CD14-positive monocyte (primary cell): ENCODE measurements around the gene PRTFDC1. TPM values are rescaled to one million over a fixed set of nuclear protein-coding genes. Genes with fewer than 3 reads are reported as not detected.

Experiments
- DNase-seq, 3 donors: peaks; one replicate each; pipeline ENCODE4 v3.0.0-alpha.2; 2011 to 2022
- H2AFZ ChIP-seq: 2 replicates; pipeline ENCODE4 v1.6.0; 2012; ENCODE audit warnings: mild to moderate bottlenecking, low read depth, low read length, inconsistent platforms; ENCODE audit not compliant: insufficient read depth, poor library complexity, severe bottlenecking
- H3K27ac ChIP-seq, 2 donors: 1 replicate in 1 of 2; 2 replicates in 1 of 2; pipeline ENCODE4 v1.5.1; 2012 to 2013; ENCODE audit warnings: low read length in 2 of 2, control low read depth in 1 of 2, inconsistent platforms in 1 of 2, low read depth in 1 of 2, mild to moderate bottlenecking in 1 of 2
- H3K27me3 ChIP-seq, 2 donors: one replicate each; pipeline versions ENCODE4 v1.6.0 to v1.6.1; 2011 to 2013; ENCODE audit warnings: low read length in 2 of 2; ENCODE audit not compliant: control insufficient read depth in 2 of 2, insufficient read depth in 2 of 2
- H3K36me3 ChIP-seq, 2 donors: replicated peaks in 1 of 2; 1 replicate in 1 of 2; 2 replicates in 1 of 2; pipeline versions ENCODE4 v1.5.1 to v1.6.1; 2012 to 2013; ENCODE audit warnings: low read length in 2 of 2, control low read depth in 1 of 2, inconsistent platforms in 1 of 2, mild to moderate bottlenecking in 1 of 2; ENCODE audit not compliant: insufficient read depth in 2 of 2, control insufficient read depth in 1 of 2
- H3K4me1 ChIP-seq, 2 donors: 1 replicate in 1 of 2; 2 replicates in 1 of 2; pipeline versions ENCODE4 v1.5.1 to v1.6.1; 2012 to 2013; ENCODE audit warnings: low read length in 2 of 2, control low read depth in 1 of 2, inconsistent platforms in 1 of 2, mild to moderate bottlenecking in 1 of 2, moderate library complexity in 1 of 2; ENCODE audit not compliant: insufficient read depth in 2 of 2, control insufficient read depth in 1 of 2
- H3K4me2 ChIP-seq: replicated peaks from 2 replicates; pipeline ENCODE3; 2012; ENCODE audit warnings: low read length, moderate library complexity, mild to moderate bottlenecking; ENCODE audit not compliant: poor library complexity, severe bottlenecking; ENCODE audit errors: extremely low read depth
- H3K4me3 ChIP-seq, 3 experiments: fragments of 200-600 bp in 1 of 3; sonication (generic) in 1 of 3; replicated peaks in 1 of 3; 1 replicate in 2 of 3; 2 replicates in 1 of 3; pipeline ENCODE4 v1.5.1; 2011 to 2013; ENCODE audit warnings: low read length in 3 of 3, mild to moderate bottlenecking in 3 of 3, control low read depth in 2 of 3, low read depth in 2 of 3, inconsistent platforms in 1 of 3, moderate library complexity in 1 of 3
- H3K79me2 ChIP-seq: 2 replicates; pipeline ENCODE4 v1.6.0; 2012; ENCODE audit warnings: mild to moderate bottlenecking, control low read depth, inconsistent platforms, low read length, moderate library complexity; ENCODE audit not compliant: insufficient read depth
- H3K9ac ChIP-seq: 2 replicates; pipeline ENCODE4 v1.6.0; 2017; ENCODE audit warnings: low read length, mild to moderate bottlenecking; ENCODE audit not compliant: insufficient read depth, poor library complexity, severe bottlenecking
- H3K9me3 ChIP-seq, 2 donors: replicated peaks in 1 of 2; 1 replicate in 1 of 2; 2 replicates in 1 of 2; pipeline versions ENCODE4 v1.5.1 to v1.6.1; 2012 to 2013; ENCODE audit warnings: low read length in 2 of 2, control low read depth in 1 of 2; ENCODE audit not compliant: control insufficient read depth in 1 of 2, insufficient read depth in 1 of 2
- H4K20me1 ChIP-seq: 2 replicates; pipeline ENCODE4 v1.6.0; 2012; ENCODE audit warnings: mild to moderate bottlenecking, low read length, control low read depth, moderate library complexity; ENCODE audit not compliant: insufficient read depth
- H3K27ac Mint-ChIP-seq, 7 donors: one replicate each; pipeline ENCODE4 v1.8.0; 2020; ENCODE audit warnings: mild to moderate bottlenecking in 7 of 7, mixed read lengths in 7 of 7, moderate library complexity in 6 of 7, inconsistent platforms in 2 of 7
- H3K27me3 Mint-ChIP-seq, 3 donors: one replicate each; pipeline ENCODE4 v1.8.0; 2021 to 2022; ENCODE audit warnings: low read depth in 3 of 3, mild to moderate bottlenecking in 3 of 3, mixed read lengths in 3 of 3, moderate library complexity in 3 of 3, inconsistent platforms in 1 of 3
- H3K36me3 Mint-ChIP-seq, 2 donors: one replicate each; pipeline ENCODE4 v1.8.0; 2020; ENCODE audit warnings: mixed read lengths in 2 of 2, inconsistent platforms in 1 of 2, mild to moderate bottlenecking in 1 of 2
- H3K4me1 Mint-ChIP-seq: one replicate; pipeline ENCODE4 v1.8.0; 2020; ENCODE audit warnings: mild to moderate bottlenecking, mixed read lengths
- H3K4me3 Mint-ChIP-seq, 2 donors: one replicate each; pipeline ENCODE4 v1.8.0; 2020; ENCODE audit warnings: mild to moderate bottlenecking in 2 of 2, mixed read lengths in 2 of 2, moderate library complexity in 1 of 2
- H3K9me3 Mint-ChIP-seq, 7 donors: one replicate each; pipeline ENCODE4 v1.8.0; 2020 to 2022; ENCODE audit warnings: mixed read lengths in 7 of 7, mild to moderate bottlenecking in 6 of 7, moderate library complexity in 6 of 7, inconsistent platforms in 2 of 7
- WGBS: methylation state at CpG from one replicate; pipeline ENCODE4 v1.1.5; 2013; ENCODE audit warnings: missing lambda C conversion rate; ENCODE audit not compliant: insufficient coverage; 5-methylcytosine and 5-hydroxymethylcytosine counted together
- intact Hi-C, 2 donors: fragments of 100-400 bp; cut with micrococcal nuclease; formaldehyde crosslinking; loops; one replicate each; pipeline versions ENCODE4 v1.15.0 to v1.15.1; 2023
- polyA plus RNA-seq, 3 donors: library from polyadenylated mRNA; depleted of rRNA in 1 of 3; unstranded in 2 of 3; stranded (reverse) in 1 of 3; fragments of 300-500 nt in 2 of 3; fragments of >200 nt in 1 of 3; fragmentation: Illumina TruSeq in 2 of 3; gene quantifications; 1 replicate in 2 of 3; 2 replicates in 1 of 3; pipeline ENCODE4 v1.2.3, GENCODE V29; 2012 to 2021
- TF ChIP-seq, protein P1 (sequence below): fragments of 200-600 bp; IDR thresholded peaks from one replicate; pipeline ENCODE4 v1.8.0; 2022; ENCODE audit warnings: antibody characterized with exemption, mild to moderate bottlenecking

The PRTFDC1 gene
- polyA plus RNA-seq, 3 donors: not detected

DNA sequence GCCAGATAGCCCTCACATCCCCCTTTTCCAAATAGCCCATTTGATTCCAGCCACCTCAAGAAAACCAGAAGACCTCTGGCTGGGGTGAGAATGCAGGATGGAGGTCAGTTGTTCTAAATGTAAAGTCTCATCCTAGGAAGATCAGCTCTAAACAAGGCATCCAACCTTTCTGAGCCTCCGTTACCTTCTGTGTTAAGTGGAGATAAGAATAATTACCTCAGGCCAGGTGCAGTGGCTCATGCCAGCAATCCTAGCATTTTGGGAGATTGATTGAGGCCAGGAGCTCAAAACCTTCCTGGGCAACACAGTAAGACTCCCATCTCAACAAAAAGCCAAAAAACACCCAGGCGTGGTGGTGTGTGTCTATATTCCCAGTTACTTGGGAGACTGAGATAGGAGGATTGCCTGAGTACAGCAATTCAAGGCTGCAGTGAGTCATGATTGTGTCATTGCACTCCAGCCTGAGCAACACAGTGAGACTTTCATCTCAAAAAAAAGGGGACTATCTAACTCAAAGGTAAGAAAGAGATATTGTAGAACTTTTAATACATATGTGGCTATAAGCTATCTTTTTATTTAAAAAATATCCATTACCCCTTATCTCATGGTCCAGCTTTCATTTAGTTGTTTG is 43.5 kb downstream of the PRTFDC1 start:
- H3K9me3 Mint-ChIP-seq: peaks cover 0 to 2% (median 0%) of the 10 kb centered on the region in 7 donors
- peaks cover 25% of the 10 kb centered on the region for H3K4me1 Mint-ChIP-seq
- Histone ChIP-seq H3K4me3 (no peak overlapping the region), H3K4me1 (peaks cover 25 to 36% of the 10 kb centered on the region in 2 donors), H2AFZ (no peak overlapping the region), H3K36me3 (no peaks in the 10 kb centered on the region), H3K9me3 (no peaks in the 10 kb centered on the region), H3K27me3 (no peaks in the 10 kb centered on the region), H3K9ac (no peak overlapping the region), H3K27ac (peak overlapping the region in 1 of 2 donors; percentile 10), H4K20me1 (no peaks in the 10 kb centered on the region), H3K79me2 (no peaks in the 10 kb centered on the region), H3K4me2 (no peak overlapping the region)
- H3K27ac Mint-ChIP-seq: peak overlapping the region in 1 of 7 donors; percentile 21
- DNase-seq: peak in 2 of 3 donors; percentile 77 to 88
- H3K36me3 Mint-ChIP-seq: no peaks in the 10 kb centered on the region
- no peak overlapping the region for H3K4me3 Mint-ChIP-seq
- TF ChIP-seq, protein P1, sequence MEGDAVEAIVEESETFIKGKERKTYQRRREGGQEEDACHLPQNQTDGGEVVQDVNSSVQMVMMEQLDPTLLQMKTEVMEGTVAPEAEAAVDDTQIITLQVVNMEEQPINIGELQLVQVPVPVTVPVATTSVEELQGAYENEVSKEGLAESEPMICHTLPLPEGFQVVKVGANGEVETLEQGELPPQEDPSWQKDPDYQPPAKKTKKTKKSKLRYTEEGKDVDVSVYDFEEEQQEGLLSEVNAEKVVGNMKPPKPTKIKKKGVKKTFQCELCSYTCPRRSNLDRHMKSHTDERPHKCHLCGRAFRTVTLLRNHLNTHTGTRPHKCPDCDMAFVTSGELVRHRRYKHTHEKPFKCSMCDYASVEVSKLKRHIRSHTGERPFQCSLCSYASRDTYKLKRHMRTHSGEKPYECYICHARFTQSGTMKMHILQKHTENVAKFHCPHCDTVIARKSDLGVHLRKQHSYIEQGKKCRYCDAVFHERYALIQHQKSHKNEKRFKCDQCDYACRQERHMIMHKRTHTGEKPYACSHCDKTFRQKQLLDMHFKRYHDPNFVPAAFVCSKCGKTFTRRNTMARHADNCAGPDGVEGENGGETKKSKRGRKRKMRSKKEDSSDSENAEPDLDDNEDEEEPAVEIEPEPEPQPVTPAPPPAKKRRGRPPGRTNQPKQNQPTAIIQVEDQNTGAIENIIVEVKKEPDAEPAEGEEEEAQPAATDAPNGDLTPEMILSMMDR: no peak
- intact Hi-C loops: no loop called here
- no peaks in the 10 kb centered on the region for H3K27me3 Mint-ChIP-seq
- no CpG with 5 or more reads among the region's 2 CpGs for WGBS

DNA sequence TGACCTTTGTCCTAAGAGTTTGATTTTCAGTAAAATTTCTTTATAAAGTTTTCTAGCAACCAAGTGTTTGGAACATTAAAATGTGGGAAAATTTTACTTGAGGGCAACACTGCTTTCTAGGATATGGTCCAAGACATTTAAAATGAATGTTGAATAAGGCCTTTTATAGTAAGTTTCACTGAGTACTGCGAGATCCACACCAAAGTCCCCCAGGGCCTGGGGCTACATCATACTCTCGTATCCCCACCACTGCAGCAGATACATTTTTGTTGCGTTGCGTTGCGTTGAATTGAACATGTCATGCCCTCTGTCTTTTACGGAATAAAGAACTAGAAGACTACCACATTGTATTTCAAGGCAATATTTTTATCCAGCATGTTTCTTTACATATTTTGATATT is 44.5 kb downstream of the PRTFDC1 start:
- Histone ChIP-seq H3K4me1 (peaks cover 25 to 37% of the 10 kb centered on the region in 2 donors), H3K9me3 (no peaks in the 10 kb centered on the region), H3K4me3 (no peak overlapping the region), H3K36me3 (no peaks in the 10 kb centered on the region), H3K27me3 (no peaks in the 10 kb centered on the region), H3K9ac (no peak overlapping the region), H3K4me2 (no peak overlapping the region), H2AFZ (no peak overlapping the region), H3K79me2 (no peaks in the 10 kb centered on the region), H4K20me1 (no peaks in the 10 kb centered on the region), H3K27ac (no peak overlapping the region)
- 100% methylated on average over 6 of the region's 6 CpGs for WGBS
- no peaks in the 10 kb centered on the region for H3K36me3 Mint-ChIP-seq
- peaks cover 0 to 2% (median 0%) of the 10 kb centered on the region in 7 donors for H3K9me3 Mint-ChIP-seq
- DNase-seq: no peak
- intact Hi-C loops: no loop called here
- H3K27me3 Mint-ChIP-seq: no peaks in the 10 kb centered on the region
- H3K4me3 Mint-ChIP-seq: no peak overlapping the region
- no peak overlapping the region for H3K27ac Mint-ChIP-seq
- peaks cover 25% of the 10 kb centered on the region for H3K4me1 Mint-ChIP-seq
- TF ChIP-seq, protein P1: no peak
